K562 (cell line): Measurements from ENCODE around the gene CYB5D1. TPM values are rescaled to one million over a fixed set of nuclear protein-coding genes. Genes with fewer than 3 reads are reported as not detected.

Source experiments
- BRCA1 ChIP-seq, 2 experiments: fragments of 450-650 bp in 1 of 2; sonication (generic) in 1 of 2; formaldehyde crosslinking in 1 of 2; IDR thresholded peaks; 2 replicates each; pipeline versions ENCODE4 v1.5.0 to v1.6.1; 2017 to 2020; ENCODE audit warnings: mild to moderate bottlenecking in 1 of 2, missing genetic modification reagents in 1 of 2
- CBX8 ChIP-seq: fragments of 200-600 bp; sonication (generic); IDR thresholded peaks from 2 replicates; pipeline ENCODE4 v1.6.1; 2012; ENCODE audit warnings: borderline replicate concordance, mixed run types, low read depth, mild to moderate bottlenecking, moderate library complexity, mixed read lengths, low read length, control low read depth, inconsistent platforms; ENCODE audit not compliant: poor library complexity, severe bottlenecking; ENCODE audit errors: extremely low read depth
- CCAR2 ChIP-seq: fragments of 200-400 bp; formaldehyde crosslinking; IDR thresholded peaks from 2 replicates; pipeline ENCODE4 v1.6.1; 2017; ENCODE audit warnings: mild to moderate bottlenecking, low read depth, low read length
- CEBPB ChIP-seq: fragments of 450-650 bp; IDR thresholded peaks from 2 replicates; pipeline ENCODE4 v1.6.1; 2016; ENCODE audit warnings: missing genetic modification characterization, missing compliant biosample characterization
- CHD4 ChIP-seq: fragments of 200-600 bp; sonication (generic); IDR thresholded peaks from 3 replicates; pipeline ENCODE4 v1.6.1; 2012; ENCODE audit warnings: low read depth, mild to moderate bottlenecking, mixed read lengths, low read length, inconsistent platforms; ENCODE audit not compliant: insufficient read depth, insufficient replicate concordance, poor library complexity, severe bottlenecking
- E2F4 ChIP-seq: sonication (generic); formaldehyde crosslinking; IDR thresholded peaks from 2 replicates; pipeline ENCODE4 v1.8.0; 2022; ENCODE audit warnings: mild to moderate bottlenecking, low read depth, missing genetic modification reagents
- FOXP1 ChIP-seq: sonication (generic); formaldehyde crosslinking; IDR thresholded peaks from 2 replicates; pipeline ENCODE4 v1.8.0; 2022; ENCODE audit warnings: mild to moderate bottlenecking, missing genetic modification reagents
- GABPB1 ChIP-seq: sonication (generic); formaldehyde crosslinking; IDR thresholded peaks from 2 replicates; pipeline ENCODE4 v1.8.0; 2022; ENCODE audit warnings: mild to moderate bottlenecking, missing genetic modification reagents
- KAT8 ChIP-seq: fragments of 450-650 bp; IDR thresholded peaks from 2 replicates; pipeline ENCODE4 v1.6.1; 2016; ENCODE audit warnings: low read depth, mild to moderate bottlenecking
- MAFF ChIP-seq: IDR thresholded peaks from 2 replicates; pipeline ENCODE4 v1.6.1; 2012; ENCODE audit warnings: low read length, improper control_type of control experiment
- MLX ChIP-seq, 2 experiments: fragments of 450-650 bp in 1 of 2; sonication (generic) in 1 of 2; formaldehyde crosslinking; conservative IDR thresholded peaks; 2 replicates each; pipeline versions ENCODE4 v1.4.0 to v1.8.1; 2020 to 2022; ENCODE audit warnings: mild to moderate bottlenecking in 1 of 2, missing genetic modification reagents in 1 of 2
- NELFE ChIP-seq: IDR thresholded peaks from 2 replicates; pipeline ENCODE4 v1.6.1; 2011; ENCODE audit warnings: mild to moderate bottlenecking; ENCODE audit not compliant: insufficient read depth, insufficient read length
- PRPF4 ChIP-seq: fragments of 200-400 bp; formaldehyde crosslinking; IDR thresholded peaks from one replicate; pipeline ENCODE4 v1.6.1; 2017; ENCODE audit warnings: low read length, low read depth, mild to moderate bottlenecking; ENCODE audit not compliant: insufficient read depth, poor library complexity, severe bottlenecking
- RBM22 ChIP-seq: fragments of 200-400 bp; formaldehyde crosslinking; IDR thresholded peaks from 2 replicates; pipeline ENCODE4 v1.6.1; 2018; ENCODE audit warnings: low read length, low read depth; ENCODE audit not compliant: poor library complexity, severe bottlenecking
- SMC3 ChIP-seq: conservative IDR thresholded peaks from 2 replicates; pipeline ENCODE4 v1.6.1; 2011; ENCODE audit warnings: low read depth, low read length, improper control_type of control experiment; ENCODE audit not compliant: insufficient read depth
- SOX6 ChIP-seq: fragments of 450-650 bp; IDR thresholded peaks from 2 replicates; pipeline ENCODE4 v1.6.1; 2014; ENCODE audit warnings: mild to moderate bottlenecking
- SPI1 ChIP-seq: IDR thresholded peaks from 2 replicates; pipeline ENCODE4 v1.6.1; 2011; ENCODE audit warnings: low read depth, low read length, control low read depth, borderline replicate concordance
- TAF9B ChIP-seq: fragments of 450-650 bp; IDR thresholded peaks from 2 replicates; pipeline ENCODE4 v1.6.1; 2018; ENCODE audit warnings: mild to moderate bottlenecking; ENCODE audit not compliant: partially characterized antibody
- TFAM ChIP-seq: fragments of 250-450 bp; sonication (Bioruptor Pico); conservative IDR thresholded peaks from 2 replicates; pipeline ENCODE4 v1.5.0; 2021; ENCODE audit warnings: mild to moderate bottlenecking, moderate library complexity
- TGIF2 ChIP-seq: sonication (generic); formaldehyde crosslinking; IDR thresholded peaks from 2 replicates; pipeline ENCODE4 v1.8.1; 2022; ENCODE audit warnings: mild to moderate bottlenecking, missing genetic modification reagents, moderate library complexity
- ZKSCAN8 ChIP-seq: fragments of 200-800 bp; sonication (Bioruptor generic); IDR thresholded peaks from 2 replicates; pipeline ENCODE4 v1.6.1; 2016; ENCODE audit warnings: missing genetic modification characterization, missing compliant biosample characterization
- ZNF133 ChIP-seq: fragments of 250-450 bp; sonication (Bioruptor Pico); IDR thresholded peaks from 2 replicates; pipeline ENCODE4 v1.4.0; 2020; ENCODE audit warnings: mild to moderate bottlenecking
- ZNF224 ChIP-seq: sonication (generic); formaldehyde crosslinking; IDR thresholded peaks from 2 replicates; pipeline ENCODE4 v1.8.0; 2022; ENCODE audit warnings: mild to moderate bottlenecking, missing genetic modification reagents
- polyA plus RNA-seq, 8 experiments: library from polyadenylated mRNA; depleted of rRNA in 4 of 8; stranded (reverse) in 5 of 8; unstranded in 3 of 8; fragments of >200 nt; fragmentation: Nextera tagmentation in 2 of 8; fragmentation: Illumina TruSeq in 1 of 8; extraction: Ambion mirVana in 2 of 8; extraction: Trizol in 1 of 8; gene quantifications; 2 replicates each; pipeline versions ENCODE4 v1.2.1 to v1.2.3, GENCODE V29; 2011 to 2014; ENCODE audit warnings: inconsistent platforms in 1 of 8, missing spikeins in 1 of 8
- total RNA-seq, 7 experiments: library from RNA; depleted of rRNA in 6 of 7; stranded (reverse); fragments of >200 nt in 6 of 7; fragmentation: Illumina TruSeq in 2 of 7; extraction: Trizol in 2 of 7; gene quantifications; 2 replicates each; pipeline versions ENCODE4 v1.2.1 to v1.2.3, GENCODE V29; 2011 to 2021; ENCODE audit warnings: low replicate concordance in 1 of 7
- TF ChIP-seq, protein P1 (sequence below): IDR thresholded peaks from 2 replicates; pipeline ENCODE4 v1.6.1; 2016; ENCODE audit warnings: missing genetic modification characterization, missing compliant biosample characterization

The CYB5D1 gene
- total and polyA plus RNA-seq, 9 of the 15 experiments (the other 6 are each of a cell fraction or from before 2014, with no cell fraction given) = 2.4 to 7.9 (median 5.7) TPM

- TF ChIP-seq MLX (CRISPR knock-in tag; conservative IDR thresholded peaks at IDR 0.05) (no peak), GABPB1 (peak; percentile 55; the same call in 1 of the 2 replicates), TAF9B (peak; percentile 95), ZNF133 (CRISPR knock-in tag) (no peak), MAFF (no peak), E2F4 (CRISPR knock-in tag) (no peak), KAT8 (no peak), ZKSCAN8 (CRISPR knock-in tag) (no peak), PRPF4 (no peak), TFAM (no peak), CEBPB (tag) (no peak), BRCA1 (IDR thresholded peaks at IDR 0.05) (no peak), BRCA1 (CRISPR knock-in tag; IDR thresholded peaks at IDR 0.05) (no peak), SMC3 (no peak), CHD4 (no peak), SPI1 (no peak), FOXP1 (CRISPR knock-in tag) (no peak), TGIF2 (CRISPR knock-in tag) (no peak), CCAR2 (no peak), RBM22 (no peak), ZNF224 (no peak), SOX6 (peak; percentile 80), NELFE (no peak), CBX8 (no peak)
- TF ChIP-seq, protein P1, sequence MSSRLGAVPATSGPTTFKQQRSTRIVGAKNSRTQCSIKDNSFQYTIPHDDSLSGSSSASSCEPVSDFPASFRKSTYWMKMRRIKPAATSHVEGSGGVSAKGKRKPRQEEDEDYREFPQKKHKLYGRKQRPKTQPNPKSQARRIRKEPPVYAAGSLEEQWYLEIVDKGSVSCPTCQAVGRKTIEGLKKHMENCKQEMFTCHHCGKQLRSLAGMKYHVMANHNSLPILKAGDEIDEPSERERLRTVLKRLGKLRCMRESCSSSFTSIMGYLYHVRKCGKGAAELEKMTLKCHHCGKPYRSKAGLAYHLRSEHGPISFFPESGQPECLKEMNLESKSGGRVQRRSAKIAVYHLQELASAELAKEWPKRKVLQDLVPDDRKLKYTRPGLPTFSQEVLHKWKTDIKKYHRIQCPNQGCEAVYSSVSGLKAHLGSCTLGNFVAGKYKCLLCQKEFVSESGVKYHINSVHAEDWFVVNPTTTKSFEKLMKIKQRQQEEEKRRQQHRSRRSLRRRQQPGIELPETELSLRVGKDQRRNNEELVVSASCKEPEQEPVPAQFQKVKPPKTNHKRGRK (tag) = no peak
These were observed 21.0 kb upstream of the CYB5D1 start (continued) for GRCh38 chr17:7836596-7837407.
